Neural cell (in vitro differentiated cells): ENCODE results near the gene CTNNA2. TPM values are rescaled to one million over a fixed set of nuclear protein-coding genes. Genes with fewer than 3 reads are reported as not detected.

Experiments used
- H2AFZ ChIP-seq: fragments of 200-600, 300-800 bp; sonication (generic), shearing (Covaris generic); 2 replicates; pipeline ENCODE4 v1.6.0; 2014; ENCODE audit warnings: low read depth, mild to moderate bottlenecking, antibody characterized with exemption, low read length, moderate library complexity
- H3F3A ChIP-seq: fragments of 200-600 bp; shearing (Covaris generic); 2 replicates; pipeline ENCODE4 v1.6.1; 2016; ENCODE audit warnings: mild to moderate bottlenecking, moderate library complexity, mixed read lengths, antibody characterized with exemption, low read length; ENCODE audit not compliant: insufficient read depth, poor library complexity, severe bottlenecking
- H3K27ac ChIP-seq: fragments of 200-600, 300-800 bp; sonication (generic), shearing (Covaris generic); 2 replicates; pipeline ENCODE4 v1.5.1; 2014; ENCODE audit warnings: mild to moderate bottlenecking, low read length, moderate library complexity
- H3K27me3 ChIP-seq: fragments of 300-800, 200-600 bp; sonication (generic), shearing (Covaris generic); 2 replicates; pipeline ENCODE4 v1.6.0; 2014; ENCODE audit warnings: mild to moderate bottlenecking, low read depth, low read length, moderate library complexity; ENCODE audit not compliant: insufficient read depth
- H3K36me3 ChIP-seq: fragments of 300-800, 200-600 bp; sonication (generic), shearing (Covaris generic); 2 replicates; pipeline ENCODE4 v1.5.1; 2014; ENCODE audit warnings: mild to moderate bottlenecking, antibody characterized with exemption, low read length, moderate library complexity; ENCODE audit not compliant: insufficient read depth
- H3K4me2 ChIP-seq: fragments of 300-800, 200-600 bp; sonication (generic), shearing (Covaris generic); 2 replicates; pipeline ENCODE4 v1.6.0; 2014; ENCODE audit warnings: mild to moderate bottlenecking, low read length
- H3K4me3 ChIP-seq: fragments of 300-800, 200-600 bp; sonication (generic), shearing (Covaris generic); 2 replicates; pipeline ENCODE4 v1.5.1; 2014; ENCODE audit warnings: mild to moderate bottlenecking, low read length, moderate library complexity
- H3K79me2 ChIP-seq: fragments of 200-600 bp; shearing (Covaris generic); replicated peaks from 2 replicates; pipeline ENCODE4 v1.6.0; 2014; ENCODE audit warnings: mild to moderate bottlenecking, low read length, moderate library complexity; ENCODE audit not compliant: insufficient read depth
- H3K9ac ChIP-seq: fragments of 300-800, 200-600 bp; sonication (generic), shearing (Covaris generic); 2 replicates; pipeline ENCODE4 v1.6.1; 2016; ENCODE audit warnings: mild to moderate bottlenecking, low read length, mixed read lengths
- H3K9me2 ChIP-seq: fragments of 200-600 bp; shearing (Covaris generic); 2 replicates; pipeline ENCODE4 v1.6.1; 2016; ENCODE audit warnings: mild to moderate bottlenecking, low read length, mixed read lengths; ENCODE audit not compliant: insufficient read depth
- H3K9me3 ChIP-seq: fragments of 200-600, 300-800 bp; sonication (generic), shearing (Covaris generic); 2 replicates; pipeline ENCODE4 v1.6.1; 2016; ENCODE audit warnings: mild to moderate bottlenecking, mixed run types, low read length, moderate library complexity, mixed read lengths
- H4K20me1 ChIP-seq: fragments of 200-600 bp; shearing (Covaris generic); 2 replicates; pipeline ENCODE4 v1.6.1; 2016; ENCODE audit warnings: mild to moderate bottlenecking, mixed run types; ENCODE audit not compliant: insufficient read depth
- CTCF ChIP-seq: fragments of 450-650 bp; IDR thresholded peaks from 2 replicates; pipeline ENCODE4 v1.5.1; 2014; ENCODE audit warnings: antibody characterized with exemption, mild to moderate bottlenecking, moderate library complexity; ENCODE audit not compliant: poor library complexity, severe bottlenecking
- EP300 ChIP-seq: fragments of 450-650 bp; conservative IDR thresholded peaks from 2 replicates; pipeline ENCODE4 v1.6.1; 2014; ENCODE audit warnings: antibody characterized with exemption, mild to moderate bottlenecking, moderate library complexity; ENCODE audit not compliant: poor library complexity, severe bottlenecking
- EZH2 ChIP-seq: fragments of 200-600, 300-800 bp; shearing (Covaris generic), sonication (generic); IDR thresholded peaks from 2 replicates; pipeline ENCODE4 v1.6.1; 2014; ENCODE audit warnings: antibody characterized with exemption, low read length, borderline replicate concordance, mild to moderate bottlenecking; ENCODE audit not compliant: insufficient read depth, poor library complexity, severe bottlenecking
- MXI1 ChIP-seq: fragments of 450-650 bp; conservative IDR thresholded peaks from 2 replicates; pipeline ENCODE4 v1.6.1; 2014; ENCODE audit warnings: antibody characterized with exemption, mild to moderate bottlenecking; ENCODE audit not compliant: poor library complexity, severe bottlenecking
- POLR2AphosphoS5 ChIP-seq: IDR thresholded peaks from 2 replicates; pipeline ENCODE4 v1.6.1; 2012
- RAD21 ChIP-seq: fragments of 450-650 bp; conservative IDR thresholded peaks from 2 replicates; pipeline ENCODE4 v1.6.1; 2014; ENCODE audit warnings: antibody characterized with exemption, mild to moderate bottlenecking, moderate library complexity
- SMC3 ChIP-seq: fragments of 450-650 bp; conservative IDR thresholded peaks from 2 replicates; pipeline ENCODE4 v1.6.1; 2014; ENCODE audit warnings: antibody characterized with exemption, mild to moderate bottlenecking, moderate library complexity; ENCODE audit not compliant: poor library complexity
- TAF1 ChIP-seq: IDR thresholded peaks from 2 replicates; pipeline ENCODE4 v1.6.1; 2012; ENCODE audit warnings: low read depth
- polyA plus RNA-seq: library from polyadenylated mRNA; depleted of rRNA; stranded (reverse); fragments of >200 nt; gene quantifications from 2 replicates; pipeline ENCODE4 v1.2.3, GENCODE V29; 2014
- TF ChIP-seq, protein P1 (sequence below): IDR thresholded peaks from 2 replicates; pipeline ENCODE4 v1.6.1; 2012; ENCODE audit warnings: borderline replicate concordance

Gene CTNNA2
- polyA plus RNA-seq, 1 donor from 2014 or later = 194 TPM

DNA sequence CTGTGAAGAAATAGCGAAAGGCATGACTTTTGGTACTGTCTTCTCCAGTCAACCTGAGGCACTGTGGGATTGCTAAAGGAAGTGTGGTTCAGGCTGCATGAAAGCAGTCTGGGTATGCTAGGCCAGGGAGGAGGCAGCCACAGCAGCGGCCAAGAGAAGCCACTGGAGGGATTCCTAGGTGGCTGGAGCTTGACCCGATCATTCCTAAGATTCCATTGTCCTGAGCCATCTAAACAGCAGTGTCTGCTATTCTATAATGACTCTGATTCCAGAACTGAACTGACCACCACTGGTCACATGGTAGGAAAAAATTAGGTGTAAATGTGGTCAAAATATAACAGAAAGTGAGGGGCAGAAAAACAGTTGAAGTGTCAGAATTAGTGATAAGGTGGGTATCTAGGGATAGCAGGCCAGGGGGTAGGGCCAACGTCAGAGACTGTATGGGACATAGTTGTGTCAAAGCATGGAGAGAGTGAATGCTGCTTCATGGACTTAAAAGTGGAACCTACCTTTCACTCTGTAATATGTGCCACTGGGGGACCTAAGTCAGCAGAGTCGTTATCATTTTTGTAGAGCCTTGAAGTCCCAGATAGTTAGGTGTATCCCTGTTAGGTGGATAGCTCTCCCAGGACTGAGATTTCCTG is 204.6 kb downstream of the CTNNA2 start:
- Histone ChIP-seq H3K36me3 (no peaks in the 10 kb centered on the region), H3K27me3 (no peaks in the 10 kb centered on the region), H3K4me2 (no peak overlapping the region), H3K4me3 (no peak overlapping the region), H4K20me1 (no peaks in the 10 kb centered on the region), H3K9me3 (no peaks in the 10 kb centered on the region), H3K79me2 (no peaks in the 10 kb centered on the region), H3K9ac (no peak overlapping the region), H2AFZ (no peak overlapping the region), H3K27ac (no peak overlapping the region), H3F3A (no peaks in the 10 kb centered on the region), H3K9me2 (no peaks in the 10 kb centered on the region)
- TF ChIP-seq RAD21 (no peak), CTCF (no peak), TAF1 (no peak), SMC3 (no peak), EP300 (no peak)
- TF ChIP-seq, protein P1, sequence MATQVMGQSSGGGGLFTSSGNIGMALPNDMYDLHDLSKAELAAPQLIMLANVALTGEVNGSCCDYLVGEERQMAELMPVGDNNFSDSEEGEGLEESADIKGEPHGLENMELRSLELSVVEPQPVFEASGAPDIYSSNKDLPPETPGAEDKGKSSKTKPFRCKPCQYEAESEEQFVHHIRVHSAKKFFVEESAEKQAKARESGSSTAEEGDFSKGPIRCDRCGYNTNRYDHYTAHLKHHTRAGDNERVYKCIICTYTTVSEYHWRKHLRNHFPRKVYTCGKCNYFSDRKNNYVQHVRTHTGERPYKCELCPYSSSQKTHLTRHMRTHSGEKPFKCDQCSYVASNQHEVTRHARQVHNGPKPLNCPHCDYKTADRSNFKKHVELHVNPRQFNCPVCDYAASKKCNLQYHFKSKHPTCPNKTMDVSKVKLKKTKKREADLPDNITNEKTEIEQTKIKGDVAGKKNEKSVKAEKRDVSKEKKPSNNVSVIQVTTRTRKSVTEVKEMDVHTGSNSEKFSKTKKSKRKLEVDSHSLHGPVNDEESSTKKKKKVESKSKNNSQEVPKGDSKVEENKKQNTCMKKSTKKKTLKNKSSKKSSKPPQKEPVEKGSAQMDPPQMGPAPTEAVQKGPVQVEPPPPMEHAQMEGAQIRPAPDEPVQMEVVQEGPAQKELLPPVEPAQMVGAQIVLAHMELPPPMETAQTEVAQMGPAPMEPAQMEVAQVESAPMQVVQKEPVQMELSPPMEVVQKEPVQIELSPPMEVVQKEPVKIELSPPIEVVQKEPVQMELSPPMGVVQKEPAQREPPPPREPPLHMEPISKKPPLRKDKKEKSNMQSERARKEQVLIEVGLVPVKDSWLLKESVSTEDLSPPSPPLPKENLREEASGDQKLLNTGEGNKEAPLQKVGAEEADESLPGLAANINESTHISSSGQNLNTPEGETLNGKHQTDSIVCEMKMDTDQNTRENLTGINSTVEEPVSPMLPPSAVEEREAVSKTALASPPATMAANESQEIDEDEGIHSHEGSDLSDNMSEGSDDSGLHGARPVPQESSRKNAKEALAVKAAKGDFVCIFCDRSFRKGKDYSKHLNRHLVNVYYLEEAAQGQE = no peak

DNA sequence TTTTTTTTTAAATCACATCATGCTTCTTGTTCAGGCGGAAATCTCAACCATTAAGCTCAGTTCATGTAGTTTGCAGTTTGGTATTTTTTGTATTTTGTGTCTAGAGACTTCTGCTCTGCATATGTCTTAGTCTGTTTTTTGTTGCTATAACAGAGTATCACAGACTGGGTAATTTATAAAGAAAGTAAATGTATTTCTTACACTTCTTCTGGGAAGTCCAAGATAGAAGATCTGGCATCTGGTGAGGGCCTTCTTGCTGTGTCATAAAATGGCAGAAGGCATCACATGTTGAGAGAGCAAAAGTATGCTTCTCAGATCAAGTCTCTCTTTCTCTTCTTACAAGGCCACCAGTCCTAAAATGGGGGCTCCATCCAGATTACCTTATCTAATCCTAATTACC is 208.2 kb downstream of the CTNNA2 start:
- no peak overlapping the region for H3K9ac ChIP-seq
- TF ChIP-seq POLR2AphosphoS5 = no peak
- TF ChIP-seq SMC3 = no peak
- TF ChIP-seq, protein P1 = no peak
- no peak for TF ChIP-seq CTCF
- no peak for TF ChIP-seq EP300
- TF ChIP-seq EZH2 = no peak
- TF ChIP-seq TAF1 = no peak
- TF ChIP-seq MXI1 = no peak
- TF ChIP-seq RAD21 = no peak
- H4K20me1 ChIP-seq = no peaks in the 10 kb centered on the region
- no peaks in the 10 kb centered on the region for H3K79me2 ChIP-seq
- no peak overlapping the region for H3K4me3 ChIP-seq
- no peaks in the 10 kb centered on the region for H3K36me3 ChIP-seq
- H3F3A ChIP-seq = no peaks in the 10 kb centered on the region
- no peak overlapping the region for H3K27ac ChIP-seq
- no peak overlapping the region for H3K4me2 ChIP-seq
- no peaks in the 10 kb centered on the region for H3K27me3 ChIP-seq
- H2AFZ ChIP-seq = no peak overlapping the region
- H3K9me3 ChIP-seq = no peaks in the 10 kb centered on the region
- H3K9me2 ChIP-seq = no peaks in the 10 kb centered on the region
